ENCODE results near the gene SMARCD1.

GRCh38 chr12:50088577-50089335, 3.6 kb downstream of the SMARCD1 start:
- TF ChIP-seq CTCF (IDR thresholded peaks at IDR 0.05) = peak; percentile 69 to 78 (median 75)
- no peak for TF ChIP-seq POLR2A (IDR thresholded peaks at IDR 0.05; ENCODE audit: low read depth)
- TF ChIP-seq EP300 (IDR thresholded peaks at IDR 0.05) = no peak

Measured in esophagus muscularis mucosa (tissue), 4 donors.